Measurements from ENCODE around the gene PLXNA1.

PLXNA1 gene

GRCh38 chr3:126998728-126999127 lies 15.8 kb downstream of the PLXNA1 start:
- Histone ChIP-seq H4K20me1 (ENCODE audit: insufficient read depth, low read length) (peaks cover 91% of the 10 kb centered on the region), H3K9me3 (ENCODE audit: insufficient read depth, low read length, severe bottlenecking) (no peaks in the 10 kb centered on the region), H3K4me3 (ENCODE audit: low read depth in 1 of 2, low read length in 2 of 2) (no peak overlapping the region), H3K4me1 (ENCODE audit: insufficient read depth, low read length) (no peaks in the 10 kb centered on the region), H2AFZ (ENCODE audit: low read depth, low read length) (no peak overlapping the region), H3K9ac (ENCODE audit: low read depth, low read length) (no peak overlapping the region), H3K4me2 (ENCODE audit: insufficient read depth, low read length) (no peak overlapping the region), H3K79me2 (ENCODE audit: insufficient read depth, low read length) (peaks cover 30% of the 10 kb centered on the region), H3K36me3 (ENCODE audit: insufficient read depth, low read length) (peaks cover 33% of the 10 kb centered on the region), H3K27me3 (ENCODE audit: insufficient read depth, low read length, poor library complexity) (no peaks in the 10 kb centered on the region), H3K27ac (ENCODE audit: low read length) (no peak overlapping the region)
- DNase-seq (no peak), ATAC-seq (ENCODE audit: insufficient read depth, low read depth) (no peak)
- TF ChIP-seq CTCF (IDR thresholded peaks at IDR 0.05; ENCODE audit: borderline replicate concordance, extremely low read depth, low read length, poor library complexity, severe bottlenecking) (no peak), EZH2 (IDR thresholded peaks at IDR 0.05; ENCODE audit: borderline replicate concordance, low read depth, low read length, severe bottlenecking) (no peak)

GRCh38 chr3:126999383-126999782 lies 16.5 kb downstream of the PLXNA1 start:
- Histone ChIP-seq H3K4me1 (ENCODE audit: insufficient read depth, low read length) (no peaks in the 10 kb centered on the region), H2AFZ (ENCODE audit: low read depth, low read length) (no peak overlapping the region), H3K27me3 (ENCODE audit: insufficient read depth, low read length, poor library complexity) (no peaks in the 10 kb centered on the region), H3K79me2 (ENCODE audit: insufficient read depth, low read length) (peaks cover 26% of the 10 kb centered on the region), H3K27ac (ENCODE audit: low read length) (no peak overlapping the region), H3K4me2 (ENCODE audit: insufficient read depth, low read length) (no peak overlapping the region), H4K20me1 (ENCODE audit: insufficient read depth, low read length) (peaks cover 91% of the 10 kb centered on the region), H3K9me3 (ENCODE audit: insufficient read depth, low read length, severe bottlenecking) (no peaks in the 10 kb centered on the region), H3K4me3 (ENCODE audit: low read depth in 1 of 2, low read length in 2 of 2) (no peak overlapping the region), H3K9ac (ENCODE audit: low read depth, low read length) (no peak overlapping the region), H3K36me3 (ENCODE audit: insufficient read depth, low read length) (peaks cover 30% of the 10 kb centered on the region)
- ATAC-seq (ENCODE audit: insufficient read depth, low read depth) (no peak), DNase-seq (no peak)
- TF ChIP-seq EZH2 (IDR thresholded peaks at IDR 0.05; ENCODE audit: borderline replicate concordance, low read depth, low read length, severe bottlenecking) (no peak), CTCF (IDR thresholded peaks at IDR 0.05; ENCODE audit: borderline replicate concordance, extremely low read depth, low read length, poor library complexity, severe bottlenecking) (no peak)

- ATAC-seq (ENCODE audit: insufficient read depth, low read depth), result no peak
These were observed 17.2 kb downstream of the PLXNA1 start for GRCh38 chr3:127000119-127000518.

More at GRCh38 chr3:127000119-127000518, 17.2 kb downstream of the PLXNA1 start:
- no peaks in the 10 kb centered on the region for H3K27me3 ChIP-seq (ENCODE audit: insufficient read depth, low read length, poor library complexity)
- no peak for DNase-seq
- H3K27ac ChIP-seq (ENCODE audit: low read length), result no peak overlapping the region
- no peak overlapping the region for H3K9ac ChIP-seq (ENCODE audit: low read depth, low read length)
- peaks cover 23% of the 10 kb centered on the region for H3K79me2 ChIP-seq (ENCODE audit: insufficient read depth, low read length)
- no peaks in the 10 kb centered on the region for H3K4me1 ChIP-seq (ENCODE audit: insufficient read depth, low read length)
- H4K20me1 ChIP-seq (ENCODE audit: insufficient read depth, low read length), result peaks cover 85% of the 10 kb centered on the region
- TF ChIP-seq EZH2 (IDR thresholded peaks at IDR 0.05; ENCODE audit: borderline replicate concordance, low read depth, low read length, severe bottlenecking), result no peak
- no peak for TF ChIP-seq CTCF (IDR thresholded peaks at IDR 0.05; ENCODE audit: borderline replicate concordance, extremely low read depth, low read length, poor library complexity, severe bottlenecking)
- no peak overlapping the region for H3K4me2 ChIP-seq (ENCODE audit: insufficient read depth, low read length)
- no peak overlapping the region for H2AFZ ChIP-seq (ENCODE audit: low read depth, low read length)
- no peaks in the 10 kb centered on the region for H3K9me3 ChIP-seq (ENCODE audit: insufficient read depth, low read length, severe bottlenecking)
- H3K36me3 ChIP-seq (ENCODE audit: insufficient read depth, low read length), result peaks cover 29% of the 10 kb centered on the region
- no peak overlapping the region for H3K4me3 ChIP-seq (ENCODE audit: low read depth in 1 of 2, low read length in 2 of 2)

All from DND-41 (cell line).